H9 (cell line): Measurements from ENCODE around the gene AAMP. TPM values are rescaled to one million over a fixed set of nuclear protein-coding genes. Genes with fewer than 3 reads are reported as not detected.

Source experiments
- DNase-seq: peaks from one replicate; pipeline ENCODE4 v3.0.0-alpha.2; 2017
- H2AFZ ChIP-seq: one replicate; pipeline ENCODE4 v1.6.1; 2013; ENCODE audit warnings: mild to moderate bottlenecking, low read length, control low read depth, moderate library complexity
- H2AK5ac ChIP-seq: 2 replicates; pipeline ENCODE4 v1.6.1; 2013; ENCODE audit warnings: low read length, control low read depth, mixed read lengths; ENCODE audit not compliant: insufficient read length
- H2BK120ac ChIP-seq: one replicate; pipeline ENCODE4 v1.6.1; 2013; ENCODE audit warnings: low read depth, mild to moderate bottlenecking, low read length, control low read depth, inconsistent platforms; ENCODE audit not compliant: poor library complexity, severe bottlenecking
- H2BK12ac ChIP-seq: 2 replicates; pipeline ENCODE4 v1.6.1; 2013; ENCODE audit warnings: low read length, control low read depth, mixed read lengths, low read depth; ENCODE audit not compliant: insufficient read length
- H2BK15ac ChIP-seq: 2 replicates; pipeline ENCODE4 v1.6.1; 2013; ENCODE audit warnings: low read depth, low read length, control low read depth
- H2BK20ac ChIP-seq: one replicate; pipeline ENCODE4 v1.6.1; 2013; ENCODE audit warnings: low read depth, mild to moderate bottlenecking, low read length, control low read depth, inconsistent platforms; ENCODE audit not compliant: poor library complexity, severe bottlenecking
- H2BK5ac ChIP-seq: 2 replicates; pipeline ENCODE4 v1.6.1; 2013; ENCODE audit warnings: low read length, control low read depth, mixed read lengths; ENCODE audit not compliant: insufficient read length
- H3K14ac ChIP-seq: 2 replicates; pipeline ENCODE4 v1.6.1; 2013; ENCODE audit warnings: low read length, control low read depth; ENCODE audit not compliant: insufficient read depth
- H3K18ac ChIP-seq: 2 replicates; pipeline ENCODE4 v1.6.1; 2013; ENCODE audit warnings: low read depth, mild to moderate bottlenecking, mixed read lengths, low read length, control low read depth; ENCODE audit not compliant: insufficient read length
- H3K23ac ChIP-seq: 2 replicates; pipeline ENCODE4 v1.6.1; 2013; ENCODE audit warnings: low read length, control low read depth, mixed read lengths, low read depth; ENCODE audit not compliant: insufficient read length
- H3K23me2 ChIP-seq: 2 replicates; pipeline ENCODE4 v1.6.1; 2013; ENCODE audit warnings: low read depth, mild to moderate bottlenecking, mixed read lengths, low read length, control low read depth; ENCODE audit not compliant: insufficient read length, poor library complexity, severe bottlenecking
- H3K27ac ChIP-seq: 2 replicates; pipeline ENCODE4 v1.5.1; 2013; ENCODE audit warnings: low read length, control low read depth, mixed read lengths, low read depth; ENCODE audit not compliant: insufficient read length
- H3K27me3 ChIP-seq: 2 replicates; pipeline ENCODE4 v1.6.1; 2013; ENCODE audit warnings: low read length, control low read depth, inconsistent platforms; ENCODE audit not compliant: insufficient read depth
- H3K4ac ChIP-seq: 2 replicates; pipeline ENCODE4 v1.6.1; 2013; ENCODE audit warnings: low read depth, mild to moderate bottlenecking, control low read depth, inconsistent platforms, low read length, moderate library complexity
- H3K4me1 ChIP-seq: 2 replicates; pipeline ENCODE4 v1.6.1; 2013; ENCODE audit warnings: low read length, control low read depth, inconsistent platforms; ENCODE audit not compliant: insufficient read depth
- H3K4me2 ChIP-seq: 2 replicates; pipeline ENCODE4 v1.6.1; 2013; ENCODE audit warnings: low read length, control low read depth, mixed read lengths; ENCODE audit not compliant: insufficient read length, insufficient read depth
- H3K56ac ChIP-seq: 2 replicates; pipeline ENCODE4 v1.6.1; 2013; ENCODE audit warnings: low read depth, mild to moderate bottlenecking, mixed read lengths, low read length, control low read depth; ENCODE audit not compliant: insufficient read length
- H3K79me1 ChIP-seq: 2 replicates; pipeline ENCODE4 v1.6.1; 2013; ENCODE audit warnings: low read depth, mild to moderate bottlenecking, moderate library complexity, low read length, control low read depth, inconsistent platforms; ENCODE audit not compliant: insufficient read depth, poor library complexity, severe bottlenecking
- H3K79me2 ChIP-seq: 2 replicates; pipeline ENCODE4 v1.6.1; 2013; ENCODE audit warnings: low read length, control low read depth, inconsistent platforms; ENCODE audit not compliant: insufficient read depth
- H3K9ac ChIP-seq: 2 replicates; pipeline ENCODE4 v1.6.1; 2013; ENCODE audit warnings: low read length, control low read depth, mixed read lengths; ENCODE audit not compliant: insufficient read length; ENCODE audit errors: extremely low read depth
- H3K9me3 ChIP-seq: one replicate; pipeline ENCODE4 v1.6.1; 2013; ENCODE audit warnings: low read depth, low read length, inconsistent platforms; ENCODE audit not compliant: control insufficient read depth
- H3T11ph ChIP-seq: one replicate; pipeline ENCODE4 v1.6.1; 2013; ENCODE audit warnings: mild to moderate bottlenecking, low read length, control low read depth, inconsistent platforms
- H4K20me1 ChIP-seq: one replicate; pipeline ENCODE4 v1.6.1; 2013; ENCODE audit not compliant: control insufficient read depth, insufficient read length, insufficient read depth
- H4K5ac ChIP-seq: 2 replicates; pipeline ENCODE4 v1.6.1; 2013; ENCODE audit warnings: low read depth, mild to moderate bottlenecking, mixed read lengths, low read length, control low read depth; ENCODE audit not compliant: insufficient read length
- H4K8ac ChIP-seq: replicated peaks from 2 replicates; pipeline ENCODE4 v1.6.1; 2013; ENCODE audit warnings: low read length, control low read depth, mixed read lengths, low read depth; ENCODE audit not compliant: insufficient read length
- H4K91ac ChIP-seq: 2 replicates; pipeline ENCODE4 v1.6.1; 2013; ENCODE audit warnings: low read depth, mild to moderate bottlenecking, moderate library complexity, mixed read lengths, low read length, control low read depth; ENCODE audit not compliant: insufficient read length
- H3K27ac Mint-ChIP-seq, 3 experiments: 2 replicates in 2 of 3; 3 replicates in 1 of 3; pipeline ENCODE4 v1.8.0; 2020 to 2021; ENCODE audit warnings: mixed read lengths in 3 of 3, mild to moderate bottlenecking in 1 of 3, moderate library complexity in 1 of 3
- H3K27me3 Mint-ChIP-seq: 2 replicates; pipeline ENCODE4 v1.8.0; 2021; ENCODE audit warnings: low read depth, mild to moderate bottlenecking, moderate library complexity, mixed read lengths
- H3K36me3 Mint-ChIP-seq, 3 experiments: 2 replicates in 2 of 3; 3 replicates in 1 of 3; pipeline ENCODE4 v1.8.0; 2020 to 2021; ENCODE audit warnings: low read depth in 3 of 3, mixed read lengths in 3 of 3; ENCODE audit not compliant: insufficient read depth in 1 of 3
- H3K4me1 Mint-ChIP-seq, 2 experiments: 2 replicates each; pipeline ENCODE4 v1.8.0; 2020; ENCODE audit warnings: mixed read lengths in 2 of 2
- H3K4me3 Mint-ChIP-seq, 2 experiments: 2 replicates in 1 of 2; 3 replicates in 1 of 2; pipeline ENCODE4 v1.8.0; 2020 to 2021; ENCODE audit warnings: mild to moderate bottlenecking in 2 of 2, mixed read lengths in 2 of 2, moderate library complexity in 1 of 2
- H3K9me3 Mint-ChIP-seq, 2 experiments: 2 replicates in 1 of 2; 3 replicates in 1 of 2; pipeline ENCODE4 v1.8.0; 2020; ENCODE audit warnings: mild to moderate bottlenecking in 2 of 2, mixed read lengths in 2 of 2, moderate library complexity in 1 of 2
- WGBS: extraction: QIAGEN DNeasy Blood & Tissue Kit; methylation state at CpG from one replicate; pipeline ENCODE4 v1.1.7; 2013; ENCODE audit warnings: missing lambda C conversion rate, low lambda C conversion rate, mixed read lengths; ENCODE audit not compliant: insufficient read length; ENCODE audit errors: extremely low coverage; 5-methylcytosine and 5-hydroxymethylcytosine counted together
- total RNA-seq: library from RNA; stranded (reverse); gene quantifications from 2 replicates; pipeline ENCODE4 v1.2.1, GENCODE V29; 2021
- TF ChIP-seq, protein P1 (sequence below): fragments of 200-600 bp; sonication (generic); conservative IDR thresholded peaks from 3 replicates; pipeline ENCODE4 v1.8.0; 2021; ENCODE audit warnings: antibody characterized with exemption, mild to moderate bottlenecking

Gene AAMP
- total RNA-seq, 1 experiment from 2014 or later, result 103 TPM

DNA sequence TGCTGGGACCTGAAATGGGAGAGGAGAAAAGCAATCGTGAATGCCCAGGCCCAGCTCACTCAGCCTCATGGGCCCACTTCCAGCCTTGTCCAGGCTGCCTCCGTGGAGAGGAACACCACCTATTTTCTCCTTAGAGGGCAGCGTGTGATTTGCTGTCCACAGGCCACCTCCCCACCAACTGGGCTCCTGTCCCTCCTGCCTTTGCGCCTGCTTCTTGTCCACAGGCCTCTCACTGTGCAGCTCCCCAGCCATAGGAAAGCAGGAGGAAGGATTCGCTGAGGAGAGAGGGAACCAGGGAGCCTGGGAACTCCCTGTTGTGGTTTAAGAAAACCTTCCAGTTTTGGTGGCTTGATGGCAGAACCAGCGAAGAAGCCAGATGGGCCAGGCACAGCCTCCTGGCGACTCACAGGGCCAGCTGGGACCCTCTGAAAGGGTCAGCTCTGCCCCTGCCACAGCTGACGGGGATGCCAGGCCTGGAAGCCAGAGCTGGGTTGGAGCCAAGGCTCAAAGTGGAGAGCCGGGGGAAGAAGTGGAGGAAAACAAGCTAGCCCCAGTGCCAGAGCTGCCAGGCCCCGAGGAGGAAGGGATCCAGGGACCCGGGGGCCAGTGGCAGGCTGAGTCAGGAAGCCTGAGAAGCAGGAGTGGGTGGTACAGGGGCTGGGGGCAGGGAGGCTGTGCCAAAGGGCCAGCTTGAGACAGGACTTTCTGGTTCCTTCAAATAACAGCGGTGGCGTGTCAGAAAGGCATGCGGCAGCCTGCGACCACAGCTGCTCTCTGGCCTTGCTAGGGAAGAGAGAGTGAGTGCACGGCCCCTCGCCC, 12.4 kb upstream of the AAMP start:
- H2BK12ac ChIP-seq, result no peak overlapping the region
- no peak overlapping the region for H2AK5ac ChIP-seq
- DNase-seq, result no peak
- H3K4ac ChIP-seq, result no peak overlapping the region
- H4K5ac ChIP-seq, result no peak overlapping the region
- no peak overlapping the region; the same call in 1 of the 2 replicates for H3K14ac ChIP-seq
- no peak overlapping the region for H3K18ac ChIP-seq
- no peaks in the 10 kb centered on the region for H3K9me3 ChIP-seq
- no peaks in the 10 kb centered on the region for H3K27me3 Mint-ChIP-seq
- H3K4me2 ChIP-seq, result no peak overlapping the region
- no peak overlapping the region for H2BK120ac ChIP-seq
- WGBS, result no CpG with 5 or more reads among the region's 17 CpGs
- H3K79me2 ChIP-seq, result no peaks in the 10 kb centered on the region
- peaks cover 16% of the 10 kb centered on the region in 2 experiments for H3K4me1 Mint-ChIP-seq
- H3K9ac ChIP-seq, result no peak overlapping the region
- no peak overlapping the region for H2BK20ac ChIP-seq
- no peak overlapping the region for H4K8ac ChIP-seq
- H2BK15ac ChIP-seq, result no peak overlapping the region
- no peaks in the 10 kb centered on the region for H3K27me3 ChIP-seq
- H3K4me3 Mint-ChIP-seq, result no peak overlapping the region
- H3K79me1 ChIP-seq, result no peaks in the 10 kb centered on the region
- no peak overlapping the region for H2BK5ac ChIP-seq
- no peak overlapping the region for H3K27ac ChIP-seq
- no peaks in the 10 kb centered on the region; a peak in 1 of 5 replicates for H3K9me3 Mint-ChIP-seq
- H2AFZ ChIP-seq, result no peak overlapping the region
- H3K56ac ChIP-seq, result no peak overlapping the region
- H4K20me1 ChIP-seq, result no peaks in the 10 kb centered on the region
- H3K36me3 Mint-ChIP-seq, result peaks cover 2 to 17% (median 15%) of the 10 kb centered on the region in 3 experiments
- TF ChIP-seq, protein P1, sequence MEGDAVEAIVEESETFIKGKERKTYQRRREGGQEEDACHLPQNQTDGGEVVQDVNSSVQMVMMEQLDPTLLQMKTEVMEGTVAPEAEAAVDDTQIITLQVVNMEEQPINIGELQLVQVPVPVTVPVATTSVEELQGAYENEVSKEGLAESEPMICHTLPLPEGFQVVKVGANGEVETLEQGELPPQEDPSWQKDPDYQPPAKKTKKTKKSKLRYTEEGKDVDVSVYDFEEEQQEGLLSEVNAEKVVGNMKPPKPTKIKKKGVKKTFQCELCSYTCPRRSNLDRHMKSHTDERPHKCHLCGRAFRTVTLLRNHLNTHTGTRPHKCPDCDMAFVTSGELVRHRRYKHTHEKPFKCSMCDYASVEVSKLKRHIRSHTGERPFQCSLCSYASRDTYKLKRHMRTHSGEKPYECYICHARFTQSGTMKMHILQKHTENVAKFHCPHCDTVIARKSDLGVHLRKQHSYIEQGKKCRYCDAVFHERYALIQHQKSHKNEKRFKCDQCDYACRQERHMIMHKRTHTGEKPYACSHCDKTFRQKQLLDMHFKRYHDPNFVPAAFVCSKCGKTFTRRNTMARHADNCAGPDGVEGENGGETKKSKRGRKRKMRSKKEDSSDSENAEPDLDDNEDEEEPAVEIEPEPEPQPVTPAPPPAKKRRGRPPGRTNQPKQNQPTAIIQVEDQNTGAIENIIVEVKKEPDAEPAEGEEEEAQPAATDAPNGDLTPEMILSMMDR, result no peak
- H3T11ph ChIP-seq, result no peak overlapping the region
- no peaks in the 10 kb centered on the region for H3K23me2 ChIP-seq
- H4K91ac ChIP-seq, result no peak overlapping the region
- H3K27ac Mint-ChIP-seq, result peak overlapping the region in 2 of 3 experiments; percentile 27 to 94; a peak in 3 of 7 replicates
- no peak overlapping the region for H3K23ac ChIP-seq
- peaks cover 3% of the 10 kb centered on the region; the same call in 1 of the 2 replicates for H3K4me1 ChIP-seq
